A673 (cell line): ENCODE results near the gene DACT3. TPM values are rescaled to one million over a fixed set of nuclear protein-coding genes. Genes with fewer than 3 reads are reported as not detected.

ENCODE experiments used
- BruUV-seq: library from RNA; stranded (reverse); fragments of 400-500 nt; replicated peaks from 2 replicates; lab custom pipeline; 2021; lab: Mats Ljungman, UMichigan
- CTCF ChIA-PET: fragments of 300-600 bp; sonication (Branson Sonifier 250); formaldehyde crosslinking; loops from one replicate; lab custom pipeline; 2022; ENCODE audit warnings: antibody characterized with exemption; lab: Charles Lee
- POLR2A ChIA-PET: fragments of 300-600 bp; sonication (Branson Sonifier 250); formaldehyde crosslinking; loops from one replicate; lab custom pipeline; 2022; ENCODE audit warnings: antibody characterized with exemption; ENCODE audit not compliant: low non-redundant PET; lab: Charles Lee
- DNase-seq: peaks from one replicate; pipeline ENCODE4 v3.0.0-alpha.2; 2015; ENCODE audit warnings: low spot score
- H3K27ac ChIP-seq: fragments of 200-600 bp; sonication (generic); 2 replicates; pipeline ENCODE4 v1.5.1; 2016; ENCODE audit warnings: mixed run types, low read depth, mild to moderate bottlenecking, mixed read lengths, antibody characterized with exemption, low read length; ENCODE audit not compliant: poor library complexity, severe bottlenecking
- H3K27me3 ChIP-seq: fragments of 200-600 bp; sonication (generic); replicated peaks from 2 replicates; pipeline ENCODE4 v1.6.1; 2017; ENCODE audit warnings: mixed run types, low read depth, mild to moderate bottlenecking, mixed read lengths, antibody characterized with exemption, low read length; ENCODE audit not compliant: insufficient read depth, poor library complexity
- H3K36me3 ChIP-seq: fragments of 200-600 bp; sonication (generic); 2 replicates; pipeline ENCODE4 v1.6.1; 2016; ENCODE audit warnings: mixed run types, mild to moderate bottlenecking, mixed read lengths, antibody characterized with exemption, low read length; ENCODE audit not compliant: insufficient read depth, poor library complexity, severe bottlenecking
- H3K4me1 ChIP-seq: fragments of 200-600 bp; sonication (generic); 2 replicates; pipeline ENCODE4 v1.6.1; 2017; ENCODE audit warnings: mixed run types, mild to moderate bottlenecking, mixed read lengths, antibody characterized with exemption, low read length; ENCODE audit not compliant: insufficient read depth, poor library complexity, severe bottlenecking
- H3K4me3 ChIP-seq: fragments of 200-600 bp; sonication (generic); 2 replicates; pipeline ENCODE4 v1.5.1; 2016; ENCODE audit warnings: low read depth, mixed run types, mild to moderate bottlenecking, mixed read lengths, low read length; ENCODE audit not compliant: poor library complexity, severe bottlenecking
- H3K9me3 ChIP-seq: fragments of 200-600 bp; sonication (generic); 2 replicates; pipeline ENCODE4 v1.6.1; 2016; ENCODE audit warnings: mixed run types, low read depth, mild to moderate bottlenecking, mixed read lengths, antibody characterized with exemption, low read length; ENCODE audit not compliant: poor library complexity, severe bottlenecking
- CTCF ChIP-seq: fragments of 300-800, 200-600 bp; sonication (generic); conservative IDR thresholded peaks from 2 replicates; pipeline ENCODE4 v1.5.1; 2017; ENCODE audit warnings: low read depth, mild to moderate bottlenecking, antibody characterized with exemption, low read length, moderate library complexity, mixed read lengths
- EZH2 ChIP-seq: fragments of 200-600 bp; sonication (generic); IDR thresholded peaks from 2 replicates; pipeline ENCODE4 v1.6.1; 2017; ENCODE audit warnings: borderline replicate concordance, low read depth, mild to moderate bottlenecking, mixed read lengths, antibody characterized with exemption, low read length; ENCODE audit not compliant: poor library complexity, severe bottlenecking
- intact Hi-C: fragments of 100-400 bp; cut with micrococcal nuclease; formaldehyde crosslinking; loops from one replicate; pipeline ENCODE4 v1.10.0; 2022; ENCODE audit not compliant: unreplicated experiment
- total RNA-seq: library from RNA; stranded (reverse); gene quantifications from 2 replicates; pipeline ENCODE4 v1.2.3, GENCODE V29; 2021

The DACT3 gene
- total RNA-seq, 1 experiment from 2014 or later: 0.32 TPM

DNA sequence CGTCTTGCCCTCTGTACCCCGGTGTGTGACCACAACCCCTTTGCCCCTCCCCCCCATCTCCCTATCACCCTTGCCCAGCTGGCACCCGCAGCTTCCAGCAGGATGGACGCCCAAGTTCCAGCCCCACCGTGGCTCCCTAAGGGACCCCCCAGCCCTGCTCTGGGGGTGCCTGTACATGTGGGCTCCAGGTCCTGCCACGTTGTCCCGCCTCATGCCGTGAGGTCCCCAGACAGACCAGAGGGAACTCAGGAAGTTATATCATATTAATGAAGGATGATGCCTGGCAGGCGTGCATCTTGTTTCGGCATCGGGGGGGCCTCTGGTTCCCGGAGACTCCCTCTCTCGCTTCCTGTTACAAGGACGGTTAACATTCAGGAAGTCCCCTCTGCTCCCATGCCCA lies 34.5 kb downstream of the DACT3 start:
- Histone ChIP-seq H3K27me3 (no peaks in the 10 kb centered on the region), H3K36me3 (no peaks in the 10 kb centered on the region), H3K9me3 (no peaks in the 10 kb centered on the region), H3K27ac (no peak overlapping the region), H3K4me1 (peaks cover 19% of the 10 kb centered on the region), H3K4me3 (no peak overlapping the region)
- intact Hi-C loops: no loop called here
- BruUV-seq: no TSS peak
- TF ChIP-seq CTCF (no peak), EZH2 (no peak)
- POLR2A ChIA-PET: no interaction called here
- CTCF ChIA-PET: interaction anchor here (0.7 kb wide), 1 partner anchor 493 kb away, joined by 3 read pairs; no protein-coding TSS in a partner anchor
- DNase-seq: no peak

DNA sequence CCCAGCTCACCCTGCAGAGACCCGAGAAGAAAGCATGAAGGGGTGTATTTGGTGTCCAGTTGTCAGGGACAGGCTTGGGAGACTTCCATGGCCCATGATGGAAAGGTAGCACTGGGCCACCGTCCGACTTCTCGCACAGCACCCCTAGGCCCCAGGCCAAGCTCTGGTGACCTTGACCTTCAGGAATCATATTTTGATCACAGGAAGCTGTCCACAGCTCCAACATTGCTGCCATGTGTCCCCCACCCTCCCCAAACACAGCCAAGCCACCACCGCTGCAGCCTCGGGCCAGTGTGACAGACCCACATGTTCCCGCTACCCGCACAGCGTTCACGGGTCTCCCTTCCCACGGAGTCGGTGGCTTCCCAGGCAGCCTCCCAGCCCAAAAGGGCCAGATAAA lies 35.3 kb downstream of the DACT3 start:
- Histone ChIP-seq H3K27me3 (no peaks in the 10 kb centered on the region), H3K9me3 (no peaks in the 10 kb centered on the region), H3K4me3 (no peak overlapping the region), H3K36me3 (no peaks in the 10 kb centered on the region), H3K27ac (no peak overlapping the region), H3K4me1 (peaks cover 12% of the 10 kb centered on the region)
- ChIA-PET CTCF (interaction anchor here (0.7 kb wide), 1 partner anchor 494 kb away, joined by 3 read pairs; no protein-coding TSS in a partner anchor), POLR2A (no interaction called here)
- no TSS peak for BruUV-seq
- TF ChIP-seq CTCF: no peak
- TF ChIP-seq EZH2: no peak
- DNase-seq: no peak
- intact Hi-C loops: no loop called here

DNA sequence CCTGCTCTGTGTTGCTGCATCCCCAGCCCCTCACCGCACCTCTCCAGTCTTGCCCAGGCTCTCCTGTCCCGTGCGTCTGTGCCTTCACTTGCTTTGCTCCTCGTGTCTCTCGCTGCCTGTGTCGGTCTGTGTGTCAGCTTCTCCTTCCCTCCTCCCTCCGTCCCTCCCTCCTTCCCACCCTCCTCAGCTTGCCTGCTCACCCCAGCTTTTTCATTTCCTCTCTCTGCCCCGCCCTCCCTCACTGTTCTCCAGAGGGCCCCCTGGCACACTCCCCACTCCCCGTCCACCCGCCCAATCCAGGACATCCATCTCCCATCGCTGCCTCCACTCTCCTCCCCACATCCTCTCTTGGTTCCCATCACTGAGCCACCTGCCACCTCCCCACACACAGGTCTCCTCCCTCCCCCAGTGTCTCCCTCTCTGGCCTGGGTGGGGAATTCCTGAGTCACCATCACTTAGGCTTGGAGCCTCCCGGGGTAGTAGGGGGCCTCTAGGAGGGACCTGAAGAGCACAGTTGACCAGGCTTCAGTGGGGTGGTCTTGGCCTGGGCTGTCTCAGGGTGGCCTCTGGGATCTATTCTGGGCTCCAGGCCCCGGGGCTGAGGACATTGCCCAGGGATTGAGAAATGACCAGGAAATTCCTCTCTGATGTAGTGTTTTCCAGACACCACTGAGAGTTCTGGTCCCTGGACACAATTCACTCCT lies 35.9 kb downstream of the DACT3 start, which contains the start of gene PTGIR:
Gene PTGIR (minus strand): TSS at position 132 of the 704 bp plus-strand sequence. CDS start 864 bp downstream, outside the sequence.
- H3K27ac ChIP-seq: no peak within 1 kb of the TSS
- H3K9me3 ChIP-seq: no peaks in the 10 kb centered on the region
- H3K4me1 ChIP-seq: peaks cover 9% of the 10 kb centered on the region
- intact Hi-C loops: no loop called here
- CTCF ChIA-PET: no interaction called here
- POLR2A ChIA-PET: no interaction called here
- TF ChIP-seq CTCF (no peak), EZH2 (no peak)
- DNase-seq: no peak
- H3K27me3 ChIP-seq: no peaks in the 10 kb centered on the region
- H3K36me3 ChIP-seq: no peaks in the 10 kb centered on the region
- H3K4me3 ChIP-seq: no peak within 1 kb of the TSS
- no TSS peak for BruUV-seq
